GM19372 (cell line): Measurements from ENCODE around the gene KLK12.

Source experiments
- ATAC-seq: cut with Tn5 transposase; IDR thresholded peaks from one replicate; pipeline ENCODE4 v1.9.1; 2021; ENCODE audit warnings: mild to moderate bottlenecking, low read depth, moderate library complexity; ENCODE audit not compliant: unreplicated experiment

Gene KLK12

GRCh38 chr19:51059715-51060114 is 24.9 kb upstream of the KLK12 start:
- ATAC-seq = no peak

DNA sequence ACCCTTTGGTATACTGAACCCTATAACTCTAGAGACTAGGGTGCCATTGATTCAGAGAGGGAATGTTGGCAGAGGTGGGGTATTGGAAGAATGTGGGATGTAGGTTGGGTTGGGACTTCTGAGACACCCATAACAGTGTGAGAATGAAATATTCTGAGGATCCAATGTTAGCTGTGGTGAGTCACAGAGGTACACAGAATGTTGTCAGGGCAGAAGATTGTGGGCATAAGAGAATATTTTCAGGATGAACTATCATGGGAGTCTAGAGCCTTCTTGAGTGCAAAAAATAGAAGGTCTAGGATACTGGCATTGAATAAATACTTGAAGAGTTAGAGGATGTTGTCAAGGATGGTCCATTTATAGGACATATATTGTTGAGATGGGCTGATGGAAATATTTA is 21.1 kb upstream of the KLK12 start:
- ATAC-seq = no peak

GRCh38 chr19:51047031-51047335 is 12.2 kb upstream of the KLK12 start:
- ATAC-seq = no peak

GRCh38 chr19:51044327-51044726 is 9.5 kb upstream of the KLK12 start:
- no peak for ATAC-seq

- ATAC-seq = no peak
Measured at GRCh38 chr19:51043497-51043896, 8.7 kb upstream of the KLK12 start.

DNA sequence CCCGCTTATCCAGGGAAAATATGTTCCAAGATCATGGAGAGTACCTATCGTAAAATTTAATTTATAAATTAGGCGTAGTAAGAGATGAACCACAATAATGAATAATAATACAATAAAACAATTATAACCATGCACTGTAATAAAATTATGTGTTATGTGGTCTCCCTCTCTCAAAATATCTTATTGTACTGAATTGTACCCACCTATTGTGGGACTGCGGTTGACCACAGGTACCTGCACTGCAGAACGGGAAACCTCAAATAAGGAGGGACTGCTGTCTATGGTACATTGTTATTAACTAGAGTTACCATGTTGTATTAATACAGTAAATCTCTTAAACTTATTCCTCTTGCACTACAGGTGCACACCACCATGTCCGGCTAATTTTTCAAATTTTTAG is 5.3 kb upstream of the KLK12 start:
- no peak for ATAC-seq

- ATAC-seq = no peak
Measured at GRCh38 chr19:51036519-51036918, 1.7 kb upstream of the KLK12 start.

DNA sequence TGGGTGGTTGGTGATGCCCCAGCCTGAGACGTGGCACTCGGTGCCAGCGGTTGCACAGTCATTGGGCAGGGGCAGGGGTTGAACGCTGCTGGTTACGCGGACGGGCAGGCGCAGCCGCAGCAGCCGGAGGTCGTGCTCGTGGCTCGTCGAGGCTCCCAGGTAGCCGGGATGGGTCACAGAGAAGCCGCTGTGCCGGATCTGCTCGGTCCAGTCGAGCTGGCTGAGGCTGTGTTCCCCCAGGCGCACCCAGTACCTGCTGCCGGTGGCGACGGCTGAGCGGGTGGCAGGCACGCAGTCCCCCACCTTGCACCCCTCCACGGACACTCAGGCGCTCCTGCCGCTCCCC is 2.9 kb downstream of the KLK12 start:
- no peak for ATAC-seq

- no peak for ATAC-seq
Measured at GRCh38 chr19:51031220-51031879, 3.5 kb downstream of the KLK12 start.

- no peak for ATAC-seq
Measured at GRCh38 chr19:51030631-51031030, 4.2 kb downstream of the KLK12 start.

GRCh38 chr19:51029718-51030117 is 5.1 kb downstream of the KLK12 start:
- ATAC-seq = no peak

DNA sequence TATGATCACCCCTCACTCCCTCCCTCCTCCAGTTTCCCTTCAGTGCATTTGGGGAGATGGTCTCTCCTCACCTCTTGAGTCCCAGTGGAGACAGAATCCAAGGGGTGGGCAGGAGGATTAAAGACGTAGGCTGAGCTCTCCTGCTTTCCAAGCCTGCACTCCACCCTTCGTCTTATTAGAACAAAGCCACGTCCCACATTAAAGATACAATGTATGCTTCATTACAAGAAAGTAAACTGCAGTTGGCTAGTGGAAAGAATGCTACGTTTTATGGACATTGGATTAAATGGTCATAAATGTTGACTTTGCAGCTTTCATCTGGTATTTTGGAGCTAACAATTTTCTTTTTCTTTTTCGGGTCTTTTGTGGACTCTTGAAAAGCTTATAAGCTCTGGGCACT is 6.9 kb downstream of the KLK12 start:
- no peak for ATAC-seq

DNA sequence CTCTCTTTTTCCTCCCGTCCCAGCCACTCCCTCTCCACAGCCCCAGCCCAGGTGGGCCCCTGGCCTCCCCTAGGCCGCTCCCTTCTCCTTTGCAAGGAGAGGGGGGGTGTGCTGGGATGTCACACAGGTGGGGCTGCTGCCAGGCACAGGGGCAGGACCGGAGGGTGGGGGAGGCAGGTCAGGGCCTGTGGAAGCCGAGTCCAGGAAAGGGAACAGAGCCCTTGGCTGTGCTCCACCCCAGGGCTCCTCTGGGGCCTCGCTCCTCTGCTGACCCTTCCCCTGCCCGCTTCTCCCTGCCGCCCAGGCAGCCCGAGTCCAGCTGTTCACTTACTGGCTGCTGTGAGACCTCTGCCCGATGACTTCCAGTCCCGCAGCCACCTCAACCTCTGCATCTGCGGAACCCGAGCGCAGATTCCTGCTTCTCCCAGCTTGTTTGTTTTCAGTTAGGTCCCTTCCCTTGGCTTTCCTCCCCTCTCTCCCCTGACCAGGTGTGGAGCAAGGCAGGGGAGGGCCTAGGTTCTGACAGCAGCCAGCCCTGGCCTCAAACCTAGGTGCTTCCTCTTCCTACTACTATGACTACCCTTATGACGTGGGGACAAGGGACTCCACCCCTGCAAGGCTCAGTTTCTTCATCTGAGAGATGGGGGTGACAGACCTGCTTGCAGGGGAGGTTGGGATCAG is 7.5 kb downstream of the KLK12 start:
- ATAC-seq = no peak

- ATAC-seq = no peak
Measured at GRCh38 chr19:51026554-51026831, 8.3 kb downstream of the KLK12 start, which contains the start of gene KLK11. Gene KLK11 (minus strand): TSS chr19:51026616. CDS start chr19:51025631, 985 bp downstream.

- no peak for ATAC-seq
Measured at GRCh38 chr19:51025809-51026553, 8.8 kb downstream of the KLK12 start.

GRCh38 chr19:51025401-51025800 is 9.4 kb downstream of the KLK12 start:
- no peak for ATAC-seq

GRCh38 chr19:51024924-51025323 is 9.9 kb downstream of the KLK12 start:
- no peak for ATAC-seq

GRCh38 chr19:51023946-51024345 is 10.9 kb downstream of the KLK12 start:
- no peak for ATAC-seq

- no peak for ATAC-seq
Measured at GRCh38 chr19:51022526-51022925, 12.3 kb downstream of the KLK12 start.

- ATAC-seq = no peak
Measured at GRCh38 chr19:51020988-51021651, 13.7 kb downstream of the KLK12 start.

DNA sequence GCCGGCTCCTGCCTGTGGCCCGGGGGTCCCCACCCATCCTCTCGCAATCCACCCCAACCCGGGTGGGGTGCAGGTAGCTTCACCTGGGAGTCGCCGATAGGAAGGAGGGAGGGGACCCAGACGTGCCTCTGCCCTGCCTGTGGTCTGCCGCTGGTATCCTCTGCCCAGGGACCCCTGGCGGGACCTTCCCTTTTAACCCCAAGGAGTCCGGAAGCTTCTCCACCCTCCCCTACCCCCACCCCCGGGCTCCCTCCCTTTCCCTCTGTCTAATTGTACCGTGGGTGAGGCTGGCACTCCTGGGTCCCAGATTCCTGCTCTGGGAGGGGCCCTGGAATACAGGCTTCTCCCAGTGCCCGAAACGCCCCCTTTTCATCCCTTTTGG is 15.3 kb downstream of the KLK12 start, which contains the start of gene KLK10:
KLK10 (minus strand) TSS at position 166 of the 382 bp plus-strand sequence. CDS start 579 bp downstream, outside the sequence.
- no peak for ATAC-seq
